HG03571 (cell line): ENCODE measurements around the gene XIRP2.

ENCODE experiments used
- ATAC-seq: cut with Tn5 transposase; IDR thresholded peaks from one replicate; pipeline ENCODE4 v1.9.1; 2021; ENCODE audit not compliant: unreplicated experiment

The XIRP2 gene

GRCh38 chr2:167271932-167272331, 383.7 kb downstream of the XIRP2 start:
- ATAC-seq, result no peak

GRCh38 chr2:167275046-167275445, 386.8 kb downstream of the XIRP2 start:
- no peak for ATAC-seq

GRCh38 chr2:167279810-167280209, 391.5 kb downstream of the XIRP2 start:
- no peak for ATAC-seq

GRCh38 chr2:167287212-167287611, 398.9 kb downstream of the XIRP2 start:
- no peak for ATAC-seq

GRCh38 chr2:167289651-167290410, 401.6 kb downstream of the XIRP2 start:
- no peak for ATAC-seq

GRCh38 chr2:167292430-167293171, 404.3 kb downstream of the XIRP2 start, which contains the start of gene B3GALT1:
TSS of gene B3GALT1 (plus strand) at chr2:167293001.
- ATAC-seq, result peak; percentile 100

- peak; percentile 6 for ATAC-seq
Observed at GRCh38 chr2:167293172-167293781, 405.0 kb downstream of the XIRP2 start.

- ATAC-seq, result no peak
Observed at GRCh38 chr2:167293943-167294775, 405.9 kb downstream of the XIRP2 start.

GRCh38 chr2:167294776-167295140, 406.5 kb downstream of the XIRP2 start:
- no peak for ATAC-seq

- no peak for ATAC-seq
Observed at GRCh38 chr2:167297292-167297691, 409.0 kb downstream of the XIRP2 start.

GRCh38 chr2:167298017-167298416, 409.7 kb downstream of the XIRP2 start:
- no peak for ATAC-seq
